ENCODE measurements around the gene VGLL3.
"Not testable (repeated sequence)": the region's sequence is repeated elsewhere in the genome, so short reads cannot be mapped to it uniquely, and the experiment has no call there.

VGLL3 gene

DNA sequence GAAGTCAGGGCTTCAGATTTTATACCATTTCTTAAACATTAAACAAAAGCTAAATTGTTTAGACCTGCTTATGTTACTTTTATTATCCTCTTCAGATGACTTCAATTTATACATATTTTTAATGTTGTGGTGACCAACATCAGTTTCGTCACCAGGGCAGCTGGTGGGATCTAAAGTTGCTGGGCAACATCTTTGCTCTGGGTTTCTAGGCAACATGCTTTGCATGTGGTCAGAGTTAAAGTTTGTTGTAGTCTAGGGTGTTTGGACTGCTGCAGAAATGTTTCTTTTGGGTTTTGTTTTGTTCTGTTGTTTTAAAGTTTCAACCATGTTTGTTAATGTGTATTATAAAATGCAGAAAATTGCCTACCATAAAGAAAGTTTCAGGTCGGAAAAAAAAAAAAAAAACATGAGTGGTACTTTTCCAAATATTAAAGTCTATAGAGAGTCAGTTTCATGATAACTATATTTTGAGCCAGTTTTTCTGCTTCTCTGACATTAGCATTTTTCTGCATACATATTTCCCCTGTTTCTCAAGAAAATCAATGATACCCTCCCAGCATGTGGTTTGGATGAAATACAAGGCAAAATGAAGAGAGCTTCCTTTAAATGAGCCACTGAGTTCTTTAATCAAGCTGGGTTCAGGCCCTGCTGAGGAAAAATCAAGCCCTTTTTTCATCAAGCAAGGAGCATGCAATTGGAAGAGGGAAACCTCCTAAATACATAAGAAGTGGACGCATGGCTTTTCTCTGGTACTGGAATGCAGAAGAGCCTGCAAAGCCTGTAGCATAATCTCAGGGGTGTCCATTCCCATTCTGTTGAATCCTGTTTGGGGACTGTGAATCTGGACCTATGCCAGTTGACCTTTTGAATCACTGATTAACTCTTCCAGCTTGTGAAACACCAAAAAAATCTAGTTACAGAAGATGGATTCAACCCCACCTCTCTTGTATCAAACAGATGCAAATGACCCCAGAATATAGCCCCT lies 35.0 kb upstream of the VGLL3 start:
- ChIA-PET CTCF (interaction anchor here (1.0 kb wide), 1 partner anchor 57 kb away, joined by 3 read pairs; no protein-coding TSS in a partner anchor), POLR2A (no interaction called here)
- TF ChIP-seq, protein P1, sequence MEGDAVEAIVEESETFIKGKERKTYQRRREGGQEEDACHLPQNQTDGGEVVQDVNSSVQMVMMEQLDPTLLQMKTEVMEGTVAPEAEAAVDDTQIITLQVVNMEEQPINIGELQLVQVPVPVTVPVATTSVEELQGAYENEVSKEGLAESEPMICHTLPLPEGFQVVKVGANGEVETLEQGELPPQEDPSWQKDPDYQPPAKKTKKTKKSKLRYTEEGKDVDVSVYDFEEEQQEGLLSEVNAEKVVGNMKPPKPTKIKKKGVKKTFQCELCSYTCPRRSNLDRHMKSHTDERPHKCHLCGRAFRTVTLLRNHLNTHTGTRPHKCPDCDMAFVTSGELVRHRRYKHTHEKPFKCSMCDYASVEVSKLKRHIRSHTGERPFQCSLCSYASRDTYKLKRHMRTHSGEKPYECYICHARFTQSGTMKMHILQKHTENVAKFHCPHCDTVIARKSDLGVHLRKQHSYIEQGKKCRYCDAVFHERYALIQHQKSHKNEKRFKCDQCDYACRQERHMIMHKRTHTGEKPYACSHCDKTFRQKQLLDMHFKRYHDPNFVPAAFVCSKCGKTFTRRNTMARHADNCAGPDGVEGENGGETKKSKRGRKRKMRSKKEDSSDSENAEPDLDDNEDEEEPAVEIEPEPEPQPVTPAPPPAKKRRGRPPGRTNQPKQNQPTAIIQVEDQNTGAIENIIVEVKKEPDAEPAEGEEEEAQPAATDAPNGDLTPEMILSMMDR (IDR thresholded peaks at IDR 0.05; ENCODE audit: insufficient read depth, low read length, missing control alignments) = no peak
- H3K4me3 ChIP-seq (ENCODE audit: low read depth, low read length) = no peak overlapping the region
- no peak for DNase-seq (ENCODE audit: low read depth, low spot score)

DNA sequence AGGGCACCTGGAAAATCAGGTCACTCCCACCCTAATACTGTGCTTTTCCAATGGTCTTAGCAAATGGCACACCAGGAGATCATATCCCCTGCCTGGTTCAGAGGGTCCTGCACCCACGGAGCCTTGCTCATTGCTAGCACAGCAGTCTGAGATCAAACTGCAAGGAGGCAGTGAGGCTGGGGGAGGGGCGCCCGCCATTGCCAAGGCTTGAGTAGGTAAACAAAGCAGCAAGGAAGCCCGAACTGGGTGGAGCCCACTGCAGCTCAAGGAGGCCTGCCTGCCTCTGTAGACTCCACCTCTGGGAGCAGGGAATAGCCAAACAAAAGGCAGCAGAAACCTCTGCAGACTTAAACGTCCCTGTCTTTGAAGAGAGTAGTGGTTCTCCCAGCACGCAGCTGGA lies 26.4 kb upstream of the VGLL3 start:
- CTCF ChIA-PET = interaction anchor here (2.4 kb wide), 1 partner anchor 11 kb away, joined by 14 read pairs; no protein-coding TSS in a partner anchor
- POLR2A ChIA-PET; DNase-seq (ENCODE audit: low read depth, low spot score); H3K4me3 ChIP-seq (ENCODE audit: low read depth, low read length): not testable (repeated sequence)

DNA sequence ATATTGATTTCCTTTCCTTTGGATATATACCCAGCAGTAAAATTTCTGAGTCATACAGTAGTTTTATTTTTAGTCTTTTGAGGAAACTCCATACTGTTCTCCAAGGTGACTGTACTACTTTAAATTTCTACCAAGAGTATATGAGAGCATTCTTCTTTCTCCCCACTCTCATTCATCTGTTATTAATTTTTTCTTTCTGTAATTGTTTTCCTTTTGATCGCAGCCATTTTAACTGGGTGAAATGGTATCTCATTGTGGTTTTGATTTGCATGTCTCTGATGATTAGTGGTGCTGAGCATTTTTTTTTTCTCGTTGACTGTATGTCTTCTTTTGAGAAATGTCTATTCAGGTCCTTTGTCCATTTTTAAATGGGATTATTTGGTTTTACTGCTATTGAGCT lies 18.3 kb upstream of the VGLL3 start:
- TF ChIP-seq, protein P1 (IDR thresholded peaks at IDR 0.05; ENCODE audit: insufficient read depth, low read length, missing control alignments) = no peak

DNA sequence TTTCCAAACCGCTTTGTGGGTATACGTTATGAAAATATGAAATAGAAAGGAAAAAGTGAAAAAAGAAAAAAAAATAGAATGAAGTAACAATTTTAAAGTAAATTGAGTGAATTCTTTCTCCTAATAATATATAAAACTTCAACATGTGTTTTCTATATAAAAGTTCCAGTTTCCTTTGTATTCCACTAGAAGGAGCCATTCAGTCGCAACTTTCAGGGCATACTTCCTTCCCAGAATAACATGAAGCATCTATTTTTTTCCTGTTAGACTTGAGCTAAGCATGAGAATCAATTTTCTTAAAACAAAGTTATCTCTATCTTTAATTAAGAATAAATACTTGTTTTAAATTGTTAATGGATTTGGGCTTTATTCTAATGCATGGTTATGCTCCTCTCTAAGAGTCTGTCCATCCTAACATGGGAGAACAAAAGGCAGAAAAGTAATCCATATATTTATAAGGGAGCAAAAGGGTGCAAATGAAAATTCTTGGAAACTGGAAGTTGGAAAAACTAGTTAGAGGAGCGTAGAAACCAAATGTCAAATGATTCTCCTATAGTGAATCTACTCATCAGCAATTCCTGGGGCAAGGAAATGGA lies 16.0 kb upstream of the VGLL3 start:
- DNase-seq (ENCODE audit: low read depth, low spot score) = no peak
- H3K4me3 ChIP-seq (ENCODE audit: low read depth, low read length) = no peak overlapping the region
- ChIA-PET CTCF (interaction anchor here (0.7 to 4.1 kb wide), 26 partner anchors 9 to 232 kb away, joined by 3 to 35 read pairs (median 4); no protein-coding TSS in a partner anchor), POLR2A (interaction anchor here (0.6 kb wide), 1 partner anchor 55 kb away, joined by 4 read pairs; no protein-coding TSS in a partner anchor)
- TF ChIP-seq, protein P1 (IDR thresholded peaks at IDR 0.05; ENCODE audit: insufficient read depth, low read length, missing control alignments) = peak; percentile 29

More for the DNA sequence above, 18.3 kb upstream of the VGLL3 start:
- no peak overlapping the region for H3K4me3 ChIP-seq (ENCODE audit: low read depth, low read length)
- ChIA-PET CTCF (interaction anchor here (0.7 to 2.4 kb wide), 6 partner anchors 19 to 234 kb away, joined by 3 to 9 read pairs (median 3); no protein-coding TSS in a partner anchor), POLR2A (no interaction called here)
- no peak for DNase-seq (ENCODE audit: low read depth, low spot score)

DNA sequence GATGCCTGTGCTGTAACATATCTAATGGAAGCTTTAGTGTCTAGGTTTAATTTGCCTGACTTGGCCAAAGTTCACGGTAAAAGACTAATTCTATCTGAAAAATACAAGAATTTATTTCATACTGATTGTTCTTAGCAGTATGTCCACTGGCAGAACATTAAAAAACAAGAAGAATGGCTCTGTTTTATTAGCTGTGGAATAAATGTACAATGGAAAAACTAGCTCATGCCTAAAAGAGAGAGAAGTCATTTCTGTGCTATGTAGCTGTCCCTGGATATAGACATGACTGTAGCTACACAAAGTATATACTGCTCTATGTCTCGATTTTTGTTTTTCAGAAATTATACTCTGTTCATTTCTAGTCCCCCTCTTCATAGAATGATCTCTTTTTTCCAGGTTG lies 13.9 kb upstream of the VGLL3 start:
- TF ChIP-seq, protein P1 (IDR thresholded peaks at IDR 0.05; ENCODE audit: insufficient read depth, low read length, missing control alignments) = no peak
- POLR2A ChIA-PET = no interaction called here
- H3K4me3 ChIP-seq (ENCODE audit: low read depth, low read length) = no peak overlapping the region
- no peak for DNase-seq (ENCODE audit: low read depth, low spot score)
- CTCF ChIA-PET = interaction anchor here (3.0 to 4.1 kb wide), 2 partner anchors 78 to 163 kb away, joined by 11 to 35 read pairs; no protein-coding TSS in a partner anchor

DNA sequence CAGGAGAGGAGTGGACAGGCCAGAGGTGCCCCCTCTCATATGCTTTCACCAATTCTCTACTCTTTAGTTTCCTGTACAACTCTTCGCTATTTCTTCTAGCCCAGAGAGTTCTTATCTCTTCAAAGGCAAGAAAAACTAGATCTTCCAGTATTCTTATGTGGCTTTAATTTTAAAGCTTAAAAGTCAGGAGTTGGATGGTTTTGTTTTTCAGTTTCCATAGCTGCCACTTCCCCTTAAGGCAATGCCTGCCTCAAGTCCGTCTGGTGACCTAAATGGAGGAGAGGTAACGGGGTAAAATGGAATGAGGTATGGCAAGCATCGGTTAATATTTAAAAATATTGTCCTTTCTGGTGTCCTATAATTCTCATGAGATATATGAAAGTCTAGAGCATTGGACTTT lies 11.4 kb upstream of the VGLL3 start:
- POLR2A ChIA-PET = no interaction called here
- TF ChIP-seq, protein P1 (IDR thresholded peaks at IDR 0.05; ENCODE audit: insufficient read depth, low read length, missing control alignments) = no peak
- no peak for DNase-seq (ENCODE audit: low read depth, low spot score)
- CTCF ChIA-PET = no interaction called here
- no peak overlapping the region for H3K4me3 ChIP-seq (ENCODE audit: low read depth, low read length)

All from AG04449 (cell line).